HepG2 (cell line): ENCODE data around the gene SLC44A5. TPM values are rescaled to one million over a fixed set of nuclear protein-coding genes. Genes with fewer than 3 reads are reported as not detected.

Experiments
- ATAC-seq: fragments of 200-7000 bp; cut with Tn5 transposase; 3 replicates; pipeline ENCODE4 v1.9.1; 2020; ENCODE audit warnings: mild to moderate bottlenecking, moderate library complexity
- BruUV-seq: library from RNA; stranded (reverse); fragments of 400-500 nt; replicated peaks from 2 replicates; lab custom pipeline; 2021; lab: Mats Ljungman, UMichigan
- CTCF ChIA-PET: fragments of 300-600 bp; formaldehyde crosslinking; extraction: SDS; loops from one replicate; lab custom pipeline; 2021; ENCODE audit warnings: low total read pairs, inconsistent platforms, low intra/inter-chr PET ratio; lab: Yijun Ruan, JAX
- POLR2A ChIA-PET: fragments of 350-600 bp; sonication (Branson Sonifier 250); formaldehyde crosslinking; loops from one replicate; lab custom pipeline; 2020; ENCODE audit warnings: antibody characterized with exemption, inconsistent platforms; lab: Yijun Ruan, JAX
- DNase-seq: peaks from one replicate; pipeline ENCODE4 v3.0.0-alpha.2; 2015; ENCODE audit warnings: low spot score
- FAIRE-seq: peaks from 3 replicates; lab custom pipeline; 2011; peaks lifted over from hg19 to GRCh38; lab: Jason Lieb, UNC
- H2AFZ ChIP-seq: one replicate; pipeline ENCODE4 v1.6.1; 2011; ENCODE audit warnings: low read length, inconsistent platforms
- H3K27ac ChIP-seq: fragments of 300-600 bp; 3 replicates; pipeline ENCODE4 v1.8.0; 2011; ENCODE audit warnings: mixed run types, mild to moderate bottlenecking, mixed read lengths, low read length, inconsistent platforms; ENCODE audit not compliant: insufficient read depth; ENCODE audit errors: extremely low read length
- H3K27me3 ChIP-seq, 2 experiments: fragments of 200-600 bp in 1 of 2; 2 replicates in 1 of 2; 3 replicates in 1 of 2; pipeline versions ENCODE4 v1.6.0 to v1.8.0; 2011; ENCODE audit warnings: low read length in 2 of 2, mild to moderate bottlenecking in 2 of 2, moderate library complexity in 2 of 2, inconsistent platforms in 1 of 2; ENCODE audit not compliant: insufficient read depth in 2 of 2, control insufficient read depth in 1 of 2
- H3K36me3 ChIP-seq, 2 experiments: fragments of 200-600 bp in 1 of 2; replicated peaks in 1 of 2; 2 replicates in 1 of 2; 3 replicates in 1 of 2; pipeline versions ENCODE4 v1.5.1 to v1.8.0; 2011; ENCODE audit warnings: low read length in 2 of 2, inconsistent platforms in 1 of 2; ENCODE audit not compliant: insufficient read depth in 2 of 2, control insufficient read depth in 1 of 2
- H3K4me1 ChIP-seq: 2 replicates; pipeline ENCODE4 v1.5.1; 2012; ENCODE audit warnings: low read length, inconsistent platforms; ENCODE audit not compliant: insufficient read depth
- H3K4me2 ChIP-seq: 2 replicates; pipeline ENCODE4 v1.6.0; 2011; ENCODE audit warnings: low read depth, low read length, inconsistent platforms
- H3K4me3 ChIP-seq, 3 experiments: fragments of 200-600 bp in 1 of 3; sonication (generic), shearing (Covaris generic) in 1 of 3; replicated peaks in 1 of 3; 2 replicates each; pipeline ENCODE4 v1.5.1; 2011 to 2016; ENCODE audit warnings: low read length in 3 of 3, inconsistent platforms in 2 of 3, low read depth in 2 of 3, mild to moderate bottlenecking in 2 of 3, control low read depth in 1 of 3, mixed read lengths in 1 of 3; ENCODE audit not compliant: insufficient read depth in 1 of 3
- H3K79me2 ChIP-seq: one replicate; pipeline ENCODE4 v1.6.1; 2011; ENCODE audit warnings: low read length, inconsistent platforms; ENCODE audit not compliant: insufficient read depth
- H3K9ac ChIP-seq: 2 replicates; pipeline ENCODE4 v1.6.0; 2011; ENCODE audit warnings: mild to moderate bottlenecking, low read depth, low read length, inconsistent platforms; ENCODE audit not compliant: insufficient read depth
- H3K9me3 ChIP-seq: 2 replicates; pipeline ENCODE4 v1.5.1; 2012; ENCODE audit warnings: mild to moderate bottlenecking, low read length
- H4K20me1 ChIP-seq: 2 replicates; pipeline ENCODE4 v1.6.0; 2011; ENCODE audit warnings: inconsistent platforms, mild to moderate bottlenecking, low read length, moderate library complexity; ENCODE audit not compliant: insufficient read depth
- CCDC6 ChIP-seq: sonication (generic); formaldehyde crosslinking; IDR thresholded peaks from 2 replicates; pipeline ENCODE4 v1.8.1; 2022; ENCODE audit warnings: mild to moderate bottlenecking, missing genetic modification reagents, moderate library complexity
- ESRRA ChIP-seq: sonication (generic); formaldehyde crosslinking; IDR thresholded peaks from 2 replicates; pipeline ENCODE4 v1.5.1; 2020; ENCODE audit warnings: mild to moderate bottlenecking, low read depth, missing genetic modification reagents
- HOXA5 ChIP-seq: sonication (generic); formaldehyde crosslinking; IDR thresholded peaks from 2 replicates; pipeline ENCODE4 v1.4.0; 2020; ENCODE audit warnings: missing genetic modification reagents
- KLF15 ChIP-seq: sonication (generic); formaldehyde crosslinking; IDR thresholded peaks from 2 replicates; pipeline ENCODE4 v1.8.1; 2023; ENCODE audit warnings: borderline replicate concordance, mild to moderate bottlenecking, inconsistent platforms, missing genetic modification reagents, mixed read lengths
- MXD1 ChIP-seq: sonication (generic); formaldehyde crosslinking; IDR thresholded peaks from 2 replicates; pipeline ENCODE4 v1.4.0; 2020; ENCODE audit warnings: mild to moderate bottlenecking, missing genetic modification reagents
- NCOA5 ChIP-seq: sonication (generic); formaldehyde crosslinking; IDR thresholded peaks from 2 replicates; pipeline ENCODE4 v1.4.0; 2020; ENCODE audit warnings: missing genetic modification reagents
- RXRB ChIP-seq: IDR thresholded peaks from 2 replicates; pipeline ENCODE4 v1.6.1; 2016; ENCODE audit warnings: borderline replicate concordance, missing genetic modification reagents, missing compliant biosample characterization
- SETDB1 ChIP-seq: sonication (generic); formaldehyde crosslinking; IDR thresholded peaks from 2 replicates; pipeline ENCODE4 v1.5.1; 2020; ENCODE audit warnings: missing genetic modification reagents, mild to moderate bottlenecking, borderline replicate concordance
- SOX13 ChIP-seq, 3 experiments: fragments of 450-650 bp in 1 of 3; sonication (generic) in 1 of 3; formaldehyde crosslinking in 1 of 3; IDR thresholded peaks in 2 of 3; conservative IDR thresholded peaks in 1 of 3; 2 replicates each; pipeline versions ENCODE4 v1.5.0 to v1.6.1; 2016 to 2020; ENCODE audit warnings: antibody characterized with exemption in 1 of 3, mild to moderate bottlenecking in 1 of 3, missing compliant biosample characterization in 1 of 3, missing genetic modification reagents in 1 of 3, moderate library complexity in 1 of 3
- ZNF224 ChIP-seq: sonication (generic); formaldehyde crosslinking; IDR thresholded peaks from 2 replicates; pipeline ENCODE4 v1.5.0; 2020; ENCODE audit warnings: mild to moderate bottlenecking, missing genetic modification reagents
- whole genome bisulfite sequencing: methylation state at CpG from one replicate; pipeline ENCODE4 v1.1.6; 2017; ENCODE audit warnings: low lambda C conversion rate; 5-methylcytosine and 5-hydroxymethylcytosine counted together
- in situ Hi-C: cut with HindIII; loops from 2 replicates; pipeline ENCODE4 v1.10.0; 2017; ENCODE audit warnings: low pct_unique_long_range_greater_than_20kb; ENCODE audit not compliant: extremely low pct_ligation_motif_present
- intact Hi-C: fragments of 100-400 bp; cut with micrococcal nuclease; formaldehyde crosslinking; loops from one replicate; pipeline ENCODE4 v1.10.0; 2022; ENCODE audit not compliant: unreplicated experiment
- polyA plus RNA-seq, 8 experiments: library from polyadenylated mRNA; depleted of rRNA in 3 of 8; stranded (reverse) in 7 of 8; unstranded in 1 of 8; fragments of >200 nt; fragmentation: Illumina TruSeq in 4 of 8; extraction: Trizol in 4 of 8; gene quantifications; 2 replicates each; pipeline versions ENCODE4 v1.2.1 to v1.2.3, GENCODE V29; 2011 to 2016; ENCODE audit warnings: low read depth in 4 of 8, missing spikeins in 1 of 8, mixed read lengths in 1 of 8; ENCODE audit not compliant: insufficient read depth in 1 of 8
- total RNA-seq, 5 experiments: library from RNA; depleted of rRNA; stranded (reverse); fragments of >200 nt; fragmentation: Illumina TruSeq; extraction: Trizol; gene quantifications; 2 replicates each; pipeline ENCODE4 v1.2.3, GENCODE V29; 2016; ENCODE audit warnings: low read depth in 1 of 5
- TF ChIP-seq, protein P1 (sequence below): sonication (generic); formaldehyde crosslinking; IDR thresholded peaks from 2 replicates; pipeline ENCODE4 v1.8.0; 2022; ENCODE audit warnings: missing genetic modification reagents, mild to moderate bottlenecking, moderate library complexity, borderline replicate concordance
- TF ChIP-seq, protein P2 (sequence below): sonication (generic); formaldehyde crosslinking; IDR thresholded peaks from 2 replicates; pipeline ENCODE4 v1.8.1; 2022; ENCODE audit warnings: mild to moderate bottlenecking, missing genetic modification reagents
- TF ChIP-seq, protein P3 (sequence below): IDR thresholded peaks from 2 replicates; pipeline ENCODE4 v1.6.1; 2012; ENCODE audit warnings: low read depth, low read length, improper control_type of control experiment

SLC44A5 gene
- total and polyA plus RNA-seq, 2 of the 13 experiments (the other 11 are each of a cell fraction or from before 2014, with no cell fraction given): 8.0 to 16.0 TPM

- no peak for TF ChIP-seq SETDB1
- TF ChIP-seq, all 625 proteins: peak for 0
These were observed 439.0 kb downstream of the SLC44A5 start (continued) for GRCh38 chr1:75171876-75172275.

DNA sequence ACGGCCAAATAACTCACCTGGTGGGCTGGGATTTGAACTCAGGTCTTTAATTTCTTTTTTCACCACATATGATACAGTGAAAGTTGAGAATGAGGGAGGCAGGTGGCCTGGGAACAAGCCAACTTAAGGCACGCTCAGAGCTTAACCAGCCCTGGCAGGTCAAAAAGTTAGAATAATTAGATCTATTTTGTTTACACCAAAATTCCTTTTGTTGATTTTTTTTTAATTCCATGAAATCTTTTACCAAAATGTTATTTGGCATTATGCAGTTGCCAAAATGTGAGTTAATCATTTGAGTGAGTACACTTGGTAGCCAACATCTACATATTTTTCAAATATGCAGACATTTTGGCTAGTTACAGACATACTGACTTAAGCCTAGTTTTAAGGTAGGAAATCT lies 439.9 kb downstream of the SLC44A5 start:
- no peaks in the 10 kb centered on the region for H3K36me3 ChIP-seq
- in situ Hi-C loops: no loop called here
- WGBS: 11% methylated on average over 2 of the region's 2 CpGs
- H2AFZ ChIP-seq: no peak overlapping the region
- no peak overlapping the region for H3K9ac ChIP-seq
- BruUV-seq: no TSS peak
- ChIA-PET CTCF (no interaction called here), POLR2A (no interaction called here)
- H3K4me1 ChIP-seq: no peaks in the 10 kb centered on the region
- H3K9me3 ChIP-seq: no peaks in the 10 kb centered on the region
- no peaks in the 10 kb centered on the region for H4K20me1 ChIP-seq
- no peaks in the 10 kb centered on the region for H3K79me2 ChIP-seq
- intact Hi-C loops: no loop called here
- H3K27me3 ChIP-seq: no peaks in the 10 kb centered on the region
- no peak overlapping the region for H3K4me2 ChIP-seq
- DNase-seq (no peak), FAIRE-seq (no peak), ATAC-seq (no peak)
- no peak overlapping the region for H3K4me3 ChIP-seq
- no peak overlapping the region for H3K27ac ChIP-seq
- TF ChIP-seq KLF15 (CRISPR knock-in tag) (no peak), SOX13 (IDR thresholded peaks at IDR 0.05) (no peak), SOX13 (CRISPR knock-in tag; conservative IDR thresholded peaks at IDR 0.05 in 1 of 2, IDR thresholded peaks at IDR 0.05 in 1 of 2) (no peak), ESRRA (CRISPR knock-in tag) (no peak), MXD1 (no peak), RXRB (CRISPR knock-in tag) (no peak), CCDC6 (CRISPR knock-in tag) (no peak), HOXA5 (CRISPR knock-in tag) (no peak), NCOA5 (CRISPR knock-in tag) (no peak), ZNF224 (CRISPR knock-in tag) (no peak)
- TF ChIP-seq, protein P1, sequence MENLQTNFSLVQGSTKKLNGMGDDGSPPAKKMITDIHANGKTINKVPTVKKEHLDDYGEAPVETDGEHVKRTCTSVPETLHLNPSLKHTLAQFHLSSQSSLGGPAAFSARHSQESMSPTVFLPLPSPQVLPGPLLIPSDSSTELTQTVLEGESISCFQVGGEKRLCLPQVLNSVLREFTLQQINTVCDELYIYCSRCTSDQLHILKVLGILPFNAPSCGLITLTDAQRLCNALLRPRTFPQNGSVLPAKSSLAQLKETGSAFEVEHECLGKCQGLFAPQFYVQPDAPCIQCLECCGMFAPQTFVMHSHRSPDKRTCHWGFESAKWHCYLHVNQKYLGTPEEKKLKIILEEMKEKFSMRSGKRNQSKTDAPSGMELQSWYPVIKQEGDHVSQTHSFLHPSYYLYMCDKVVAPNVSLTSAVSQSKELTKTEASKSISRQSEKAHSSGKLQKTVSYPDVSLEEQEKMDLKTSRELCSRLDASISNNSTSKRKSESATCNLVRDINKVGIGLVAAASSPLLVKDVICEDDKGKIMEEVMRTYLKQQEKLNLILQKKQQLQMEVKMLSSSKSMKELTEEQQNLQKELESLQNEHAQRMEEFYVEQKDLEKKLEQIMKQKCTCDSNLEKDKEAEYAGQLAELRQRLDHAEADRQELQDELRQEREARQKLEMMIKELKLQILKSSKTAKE (CRISPR knock-in tag): no peak
- TF ChIP-seq, protein P2, sequence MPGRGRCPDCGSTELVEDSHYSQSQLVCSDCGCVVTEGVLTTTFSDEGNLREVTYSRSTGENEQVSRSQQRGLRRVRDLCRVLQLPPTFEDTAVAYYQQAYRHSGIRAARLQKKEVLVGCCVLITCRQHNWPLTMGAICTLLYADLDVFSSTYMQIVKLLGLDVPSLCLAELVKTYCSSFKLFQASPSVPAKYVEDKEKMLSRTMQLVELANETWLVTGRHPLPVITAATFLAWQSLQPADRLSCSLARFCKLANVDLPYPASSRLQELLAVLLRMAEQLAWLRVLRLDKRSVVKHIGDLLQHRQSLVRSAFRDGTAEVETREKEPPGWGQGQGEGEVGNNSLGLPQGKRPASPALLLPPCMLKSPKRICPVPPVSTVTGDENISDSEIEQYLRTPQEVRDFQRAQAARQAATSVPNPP: no peak
- TF ChIP-seq, protein P3, sequence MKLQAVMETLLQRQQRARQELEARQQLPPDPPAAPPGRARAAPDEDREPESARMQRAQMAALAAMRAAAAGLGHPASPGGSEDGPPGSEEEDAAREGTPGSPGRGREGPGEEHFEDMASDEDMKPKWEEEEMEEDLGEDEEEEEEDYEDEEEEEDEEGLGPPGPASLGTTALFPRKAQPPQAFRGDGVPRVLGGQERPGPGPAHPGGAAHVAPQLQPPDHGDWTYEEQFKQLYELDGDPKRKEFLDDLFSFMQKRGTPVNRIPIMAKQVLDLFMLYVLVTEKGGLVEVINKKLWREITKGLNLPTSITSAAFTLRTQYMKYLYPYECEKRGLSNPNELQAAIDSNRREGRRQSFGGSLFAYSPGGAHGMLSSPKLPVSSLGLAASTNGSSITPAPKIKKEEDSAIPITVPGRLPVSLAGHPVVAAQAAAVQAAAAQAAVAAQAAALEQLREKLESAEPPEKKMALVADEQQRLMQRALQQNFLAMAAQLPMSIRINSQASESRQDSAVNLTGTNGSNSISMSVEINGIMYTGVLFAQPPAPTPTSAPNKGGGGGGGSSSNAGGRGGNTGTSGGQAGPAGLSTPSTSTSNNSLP: no peak
